HepG2 (cell line): ENCODE measurements around the gene AJM1. TPM values are rescaled to one million over a fixed set of nuclear protein-coding genes. Genes with fewer than 3 reads are reported as not detected.
A peak's percentile ranks its signal among the peaks of the same experiment; 100 is the strongest.

Experiments
- ARNT2 ChIP-seq: sonication (generic); formaldehyde crosslinking; IDR thresholded peaks from 2 replicates; pipeline ENCODE4 v1.8.0; 2022; ENCODE audit warnings: mild to moderate bottlenecking, low read depth, missing genetic modification reagents, moderate library complexity
- FOSL2 ChIP-seq: sonication (generic); formaldehyde crosslinking; IDR thresholded peaks from 2 replicates; pipeline ENCODE4 v1.4.0; 2020; ENCODE audit warnings: missing genetic modification reagents
- FOXA3 ChIP-seq: IDR thresholded peaks from 2 replicates; pipeline ENCODE4 v1.6.1; 2016; ENCODE audit warnings: missing genetic modification reagents, missing compliant biosample characterization
- GABPA ChIP-seq, 2 experiments: IDR thresholded peaks; 2 replicates each; pipeline ENCODE4 v1.6.1; 2011 to 2016; ENCODE audit warnings: low read depth in 2 of 2, low read length in 1 of 2, missing biosample characterization in 1 of 2, missing genetic modification characterization in 1 of 2
- IKZF4 ChIP-seq: sonication (generic); formaldehyde crosslinking; IDR thresholded peaks from 2 replicates; pipeline ENCODE4 v1.5.1; 2020; ENCODE audit warnings: borderline replicate concordance, mild to moderate bottlenecking, low read depth, missing genetic modification reagents; ENCODE audit errors: not compliant biosample characterization
- MNT ChIP-seq: fragments of 450-650 bp; IDR thresholded peaks from 2 replicates; pipeline ENCODE4 v1.6.1; 2016
- POLR2A ChIP-seq, 2 experiments: IDR thresholded peaks; 2 replicates each; pipeline ENCODE4 v1.6.1; 2011; ENCODE audit warnings: low read depth in 2 of 2, low read length in 2 of 2, mild to moderate bottlenecking in 1 of 2, moderate library complexity in 1 of 2; ENCODE audit not compliant: insufficient read depth in 1 of 2
- SALL2 ChIP-seq: sonication (generic); formaldehyde crosslinking; IDR thresholded peaks from 2 replicates; pipeline ENCODE4 v1.8.1; 2023; ENCODE audit warnings: mild to moderate bottlenecking, missing genetic modification reagents, inconsistent platforms
- SIN3B ChIP-seq: fragments of 150-350 bp; IDR thresholded peaks from 2 replicates; pipeline ENCODE4 v1.6.1; 2014; ENCODE audit warnings: low read length
- SP140L ChIP-seq: sonication (generic); formaldehyde crosslinking; IDR thresholded peaks from 2 replicates; pipeline ENCODE4 v1.4.0; 2020; ENCODE audit warnings: missing genetic modification reagents, borderline replicate concordance
- TP53 ChIP-seq: sonication (generic); formaldehyde crosslinking; conservative IDR thresholded peaks from 2 replicates; pipeline ENCODE4 v1.4.0; 2020; ENCODE audit warnings: missing genetic modification reagents
- UBTF ChIP-seq: sonication (generic); formaldehyde crosslinking; IDR thresholded peaks from 2 replicates; pipeline ENCODE4 v1.4.0; 2020; ENCODE audit warnings: mild to moderate bottlenecking, missing genetic modification reagents
- ZFP36L1 ChIP-seq: sonication (generic); formaldehyde crosslinking; IDR thresholded peaks from 2 replicates; pipeline ENCODE4 v1.8.0; 2022; ENCODE audit warnings: mild to moderate bottlenecking, missing genetic modification reagents, moderate library complexity
- ZNF430 ChIP-seq: sonication (generic); formaldehyde crosslinking; IDR thresholded peaks from 2 replicates; pipeline ENCODE4 v1.9.0; 2021; ENCODE audit warnings: mild to moderate bottlenecking, missing genetic modification reagents
- ZNF609 ChIP-seq: sonication (generic); formaldehyde crosslinking; IDR thresholded peaks from 2 replicates; pipeline ENCODE4 v1.4.0; 2020; ENCODE audit warnings: mild to moderate bottlenecking, missing genetic modification reagents, borderline replicate concordance
- polyA plus RNA-seq, 8 experiments: library from polyadenylated mRNA; depleted of rRNA in 3 of 8; stranded (reverse) in 7 of 8; unstranded in 1 of 8; fragments of >200 nt; fragmentation: Illumina TruSeq in 4 of 8; extraction: Trizol in 4 of 8; gene quantifications; 2 replicates each; pipeline versions ENCODE4 v1.2.1 to v1.2.3, GENCODE V29; 2011 to 2016; ENCODE audit warnings: low read depth in 4 of 8, missing spikeins in 1 of 8, mixed read lengths in 1 of 8; ENCODE audit not compliant: insufficient read depth in 1 of 8
- total RNA-seq, 5 experiments: library from RNA; depleted of rRNA; stranded (reverse); fragments of >200 nt; fragmentation: Illumina TruSeq; extraction: Trizol; gene quantifications; 2 replicates each; pipeline ENCODE4 v1.2.3, GENCODE V29; 2016; ENCODE audit warnings: low read depth in 1 of 5

AJM1 gene
- total and polyA plus RNA-seq, 2 of the 13 experiments (the other 11 are each of a cell fraction or from before 2014, with no cell fraction given), result 1.1 to 1.2 TPM

- TF ChIP-seq UBTF (peak; percentile 45; the same call in 1 of the 2 replicates), MNT (no peak; the same call in 1 of the 2 replicates), POLR2A (IDR thresholded peaks at IDR 0.05; ENCODE audit: insufficient read depth in 1 of 2, low read depth in 2 of 2, low read length in 2 of 2) (peak in 1 of 2 experiments; percentile 91; a peak in 2 of 4 replicates), ZNF609 (no peak), FOSL2 (CRISPR knock-in tag) (peak; percentile 44; the same call in 1 of the 2 replicates), IKZF4 (CRISPR knock-in tag) (peak; percentile 58), TP53 (CRISPR knock-in tag) (no peak), SP140L (no peak), SIN3B (0 out of 2 replicates have a peak, but pooled peaks have one; percentile 21), GABPA (IDR thresholded peaks at IDR 0.05; ENCODE audit: low read depth, low read length) (no peak), GABPA (CRISPR knock-in tag; IDR thresholded peaks at IDR 0.05; ENCODE audit: low read depth) (peak; percentile 41; the same call in 1 of the 2 replicates), SALL2 (CRISPR knock-in tag) (peak; percentile 84; the same call in 1 of the 2 replicates), ZFP36L1 (CRISPR knock-in tag) (0 out of 2 replicates have a peak, but pooled peaks have one; percentile 68), ARNT2 (CRISPR knock-in tag) (0 out of 2 replicates have a peak, but pooled peaks have one; percentile 52), ZNF430 (CRISPR knock-in tag) (no peak), FOXA3 (CRISPR knock-in tag) (peak; percentile 23; the same call in 1 of the 2 replicates)
Observed at GRCh38 chr9:136885950-136886578, 43.8 kb downstream of the AJM1 start, which contains the start of gene TRAF2 (continued).
